Stimulated activated naive CD8-positive, alpha-beta T cell treated with anti-CD3 and anti-CD28 coated beads, Interleukin-15, Interleukin-2, amounts not matched to agents 100 ng/mL and 50 ng/mL, for 24 hours (primary cell): ENCODE results near the gene UBIAD1.
"Not testable (repeated sequence)": the region's sequence is repeated elsewhere in the genome, so short reads cannot be mapped to it uniquely, and the experiment has no call there.

Source experiments
- H3K27ac Mint-ChIP-seq: one replicate; pipeline ENCODE4 v1.8.0; 2021; ENCODE audit warnings: mild to moderate bottlenecking, mixed read lengths
- H3K27me3 Mint-ChIP-seq: one replicate; pipeline ENCODE4 v1.8.0; 2021; ENCODE audit warnings: mixed read lengths
- H3K36me3 Mint-ChIP-seq: one replicate; pipeline ENCODE4 v1.8.0; 2021; ENCODE audit warnings: low read depth, mixed read lengths
- H3K4me1 Mint-ChIP-seq: one replicate; pipeline ENCODE4 v1.8.0; 2021; ENCODE audit warnings: low read depth, mixed read lengths
- H3K4me3 Mint-ChIP-seq: one replicate; pipeline ENCODE4 v1.8.0; 2021; ENCODE audit warnings: mild to moderate bottlenecking, mixed read lengths
- H3K9me3 Mint-ChIP-seq: one replicate; pipeline ENCODE4 v1.8.0; 2021; ENCODE audit warnings: mixed read lengths

UBIAD1 gene

GRCh38 chr1:11291049-11291448, 18.1 kb downstream of the UBIAD1 start:
- no peaks in the 10 kb centered on the region for H3K27me3 Mint-ChIP-seq
- H3K4me3 Mint-ChIP-seq: no peak overlapping the region
- peaks cover 22% of the 10 kb centered on the region for H3K4me1 Mint-ChIP-seq
- H3K36me3 Mint-ChIP-seq: peaks cover 64% of the 10 kb centered on the region
- no peak overlapping the region for H3K27ac Mint-ChIP-seq
- H3K9me3 Mint-ChIP-seq: no peaks in the 10 kb centered on the region

GRCh38 chr1:11293856-11294255, 20.9 kb downstream of the UBIAD1 start:
- Mint-ChIP-seq H3K27me3 (no peaks in the 10 kb centered on the region), H3K36me3 (peaks cover 49% of the 10 kb centered on the region), H3K27ac (no peak overlapping the region), H3K4me1 (peaks cover 22% of the 10 kb centered on the region), H3K9me3 (no peaks in the 10 kb centered on the region), H3K4me3 (no peak overlapping the region)

- no peak overlapping the region for H3K4me3 Mint-ChIP-seq
- H3K27me3 Mint-ChIP-seq: no peaks in the 10 kb centered on the region
- H3K36me3 Mint-ChIP-seq: peaks cover 44% of the 10 kb centered on the region
- H3K27ac Mint-ChIP-seq: no peak overlapping the region
- H3K9me3 Mint-ChIP-seq: no peaks in the 10 kb centered on the region
- peaks cover 22% of the 10 kb centered on the region for H3K4me1 Mint-ChIP-seq
Observed at GRCh38 chr1:11294951-11295350, 22.0 kb downstream of the UBIAD1 start.

- Mint-ChIP-seq H3K9me3 (no peaks in the 10 kb centered on the region), H3K27ac (no peak overlapping the region), H3K27me3 (no peaks in the 10 kb centered on the region), H3K4me1 (peaks cover 18% of the 10 kb centered on the region), H3K36me3 (peaks cover 36% of the 10 kb centered on the region), H3K4me3 (no peak overlapping the region)
Observed at GRCh38 chr1:11295905-11296304, 22.9 kb downstream of the UBIAD1 start.

- peaks cover 22% of the 10 kb centered on the region for H3K36me3 Mint-ChIP-seq
- not testable (repeated sequence) for H3K4me1 Mint-ChIP-seq, H3K4me3 Mint-ChIP-seq, H3K27ac Mint-ChIP-seq, H3K27me3 Mint-ChIP-seq, H3K9me3 Mint-ChIP-seq
Observed at GRCh38 chr1:11297774-11298173, 24.8 kb downstream of the UBIAD1 start.

- Mint-ChIP-seq H3K27me3 (no peaks in the 10 kb centered on the region), H3K27ac (no peak overlapping the region), H3K4me1 (peaks cover 7% of the 10 kb centered on the region), H3K9me3 (no peaks in the 10 kb centered on the region), H3K36me3 (peaks cover 17% of the 10 kb centered on the region), H3K4me3 (no peak overlapping the region)
Observed at GRCh38 chr1:11298390-11299224, 25.6 kb downstream of the UBIAD1 start.

GRCh38 chr1:11299225-11299574, 26.2 kb downstream of the UBIAD1 start:
- H3K9me3 Mint-ChIP-seq: no peaks in the 10 kb centered on the region
- H3K36me3 Mint-ChIP-seq: peaks cover 17% of the 10 kb centered on the region
- no peak overlapping the region for H3K4me3 Mint-ChIP-seq
- H3K27me3 Mint-ChIP-seq: no peaks in the 10 kb centered on the region
- H3K27ac Mint-ChIP-seq: no peak overlapping the region
- peaks cover 4% of the 10 kb centered on the region for H3K4me1 Mint-ChIP-seq

- Mint-ChIP-seq H3K27ac (no peak overlapping the region), H3K36me3 (no peaks in the 10 kb centered on the region), H3K27me3 (no peaks in the 10 kb centered on the region), H3K4me1 (no peaks in the 10 kb centered on the region), H3K9me3 (no peaks in the 10 kb centered on the region), H3K4me3 (no peak overlapping the region)
Observed at GRCh38 chr1:11301601-11302000, 28.6 kb downstream of the UBIAD1 start.

GRCh38 chr1:11302366-11302765, 29.4 kb downstream of the UBIAD1 start:
- Mint-ChIP-seq H3K36me3 (no peaks in the 10 kb centered on the region), H3K9me3 (no peaks in the 10 kb centered on the region), H3K4me1 (no peaks in the 10 kb centered on the region), H3K27me3 (no peaks in the 10 kb centered on the region), H3K4me3 (no peak overlapping the region), H3K27ac (no peak overlapping the region)

- not testable (repeated sequence) for H3K4me3 Mint-ChIP-seq, H3K27ac Mint-ChIP-seq, H3K27me3 Mint-ChIP-seq, H3K4me1 Mint-ChIP-seq, H3K9me3 Mint-ChIP-seq, H3K36me3 Mint-ChIP-seq
Observed at GRCh38 chr1:11305516-11305915, 32.5 kb downstream of the UBIAD1 start.

- Mint-ChIP-seq H3K4me3 (no peak overlapping the region), H3K36me3 (no peaks in the 10 kb centered on the region), H3K27ac (no peak overlapping the region), H3K9me3 (no peaks in the 10 kb centered on the region), H3K4me1 (no peaks in the 10 kb centered on the region), H3K27me3 (no peaks in the 10 kb centered on the region)
Observed at GRCh38 chr1:11307852-11308251, 34.9 kb downstream of the UBIAD1 start.

GRCh38 chr1:11308699-11309224, 35.8 kb downstream of the UBIAD1 start:
- Mint-ChIP-seq H3K9me3 (no peaks in the 10 kb centered on the region), H3K4me1 (no peaks in the 10 kb centered on the region), H3K4me3 (no peak overlapping the region), H3K27me3 (no peaks in the 10 kb centered on the region), H3K36me3 (no peaks in the 10 kb centered on the region), H3K27ac (no peak overlapping the region)

- no peak overlapping the region for H3K27ac Mint-ChIP-seq
- H3K4me1 Mint-ChIP-seq: no peaks in the 10 kb centered on the region
- no peak overlapping the region for H3K4me3 Mint-ChIP-seq
- H3K36me3 Mint-ChIP-seq: no peaks in the 10 kb centered on the region
- H3K9me3 Mint-ChIP-seq: no peaks in the 10 kb centered on the region
- H3K27me3 Mint-ChIP-seq: no peaks in the 10 kb centered on the region
Observed at GRCh38 chr1:11309385-11309784, 36.4 kb downstream of the UBIAD1 start.

GRCh38 chr1:11311816-11312755, 39.1 kb downstream of the UBIAD1 start:
- H3K4me3 Mint-ChIP-seq: no peak overlapping the region
- no peaks in the 10 kb centered on the region for H3K4me1 Mint-ChIP-seq
- no peaks in the 10 kb centered on the region for H3K27me3 Mint-ChIP-seq
- H3K36me3 Mint-ChIP-seq: no peaks in the 10 kb centered on the region
- no peaks in the 10 kb centered on the region for H3K9me3 Mint-ChIP-seq
- no peak overlapping the region for H3K27ac Mint-ChIP-seq

GRCh38 chr1:11314959-11315358, 42.0 kb downstream of the UBIAD1 start:
- Mint-ChIP-seq H3K36me3 (no peaks in the 10 kb centered on the region), H3K4me3 (no peak overlapping the region), H3K27me3 (no peaks in the 10 kb centered on the region), H3K4me1 (no peaks in the 10 kb centered on the region), H3K9me3 (no peaks in the 10 kb centered on the region), H3K27ac (no peak overlapping the region)
